Karpas-422 (cell line): Measurements from ENCODE around the gene BCAP29. TPM values are rescaled to one million over a fixed set of nuclear protein-coding genes. Genes with fewer than 3 reads are reported as not detected.
"Not testable (repeated sequence)": the region's sequence is repeated elsewhere in the genome, so short reads cannot be mapped to it uniquely, and the experiment has no call there.

Experiments
- DNase-seq: peaks from one replicate; pipeline ENCODE4 v3.0.0-alpha.2; 2015
- H2AFZ ChIP-seq: fragments of 200-600 bp; sonication (generic); 2 replicates; pipeline ENCODE4 v1.6.1; 2014; ENCODE audit warnings: antibody characterized with exemption, low read length, mixed read lengths
- H3K27ac ChIP-seq: fragments of 200-600 bp; sonication (generic); 2 replicates; pipeline ENCODE4 v1.5.1; 2014; ENCODE audit warnings: mild to moderate bottlenecking, low read length, moderate library complexity
- H3K27me3 ChIP-seq: fragments of 200-600 bp; sonication (generic); 2 replicates; pipeline ENCODE4 v1.6.1; 2014; ENCODE audit warnings: low read length, mixed read lengths
- H3K36me3 ChIP-seq: fragments of 200-600 bp; sonication (generic); 2 replicates; pipeline ENCODE4 v1.6.1; 2014; ENCODE audit warnings: low read length, mixed read lengths; ENCODE audit not compliant: insufficient read depth
- H3K4me1 ChIP-seq: fragments of 200-600 bp; sonication (generic); 2 replicates; pipeline ENCODE4 v1.6.1; 2014; ENCODE audit warnings: mild to moderate bottlenecking, low read length, mixed read lengths
- H3K4me2 ChIP-seq: fragments of 200-600 bp; sonication (generic); 2 replicates; pipeline ENCODE4 v1.6.1; 2014; ENCODE audit warnings: low read length, low read depth, mild to moderate bottlenecking; ENCODE audit not compliant: poor library complexity, severe bottlenecking
- H3K4me3 ChIP-seq: fragments of 200-600 bp; sonication (generic); 2 replicates; pipeline ENCODE4 v1.5.1; 2014; ENCODE audit warnings: mild to moderate bottlenecking, antibody characterized with exemption, low read length, mixed read lengths
- H3K79me2 ChIP-seq: fragments of 200-600 bp; sonication (generic); 2 replicates; pipeline ENCODE4 v1.6.1; 2014; ENCODE audit warnings: mild to moderate bottlenecking, low read length, mixed read lengths
- H3K9ac ChIP-seq: fragments of 200-600 bp; sonication (generic); 2 replicates; pipeline ENCODE4 v1.6.0; 2014; ENCODE audit warnings: low read length
- H3K9me2 ChIP-seq: fragments of 200-600 bp; sonication (generic), shearing (Covaris generic); replicated peaks from 2 replicates; pipeline ENCODE4 v1.6.0; 2014; ENCODE audit warnings: mild to moderate bottlenecking, low read length, moderate library complexity; ENCODE audit not compliant: insufficient read depth
- H3K9me3 ChIP-seq: fragments of 300-700, 200-600 bp; sonication (generic); 2 replicates; pipeline ENCODE4 v1.6.1; 2014; ENCODE audit warnings: low read length, mixed read lengths
- H4K20me1 ChIP-seq: fragments of 200-600 bp; sonication (generic); 2 replicates; pipeline ENCODE4 v1.6.1; 2014; ENCODE audit warnings: mild to moderate bottlenecking, antibody characterized with exemption, low read length, low read depth; ENCODE audit not compliant: insufficient read depth
- total RNA-seq: library from RNA; depleted of rRNA; stranded (reverse); fragments of >200 nt; shearing (Covaris generic); gene quantifications from 2 replicates; pipeline ENCODE4 v1.2.3, GENCODE V29; 2014; ENCODE audit warnings: low replicate concordance

The BCAP29 gene
- total RNA-seq, 1 experiment from 2014 or later = 116 TPM

GRCh38 chr7:107638594-107638993 lies 58.5 kb downstream of the BCAP29 start:
- peak; percentile 91 for DNase-seq
- Histone ChIP-seq H3K9me2 (no peaks in the 10 kb centered on the region), H4K20me1 (no peaks in the 10 kb centered on the region), H3K27ac (peak overlapping the region; percentile 58), H3K4me1 (peaks cover 18% of the 10 kb centered on the region), H3K9ac (no peak overlapping the region; the same call in 1 of the 2 replicates), H3K27me3 (no peaks in the 10 kb centered on the region), H3K36me3 (no peaks in the 10 kb centered on the region), H3K4me2 (peak overlapping the region; percentile 54), H3K9me3 (no peaks in the 10 kb centered on the region), H3K4me3 (peak overlapping the region; percentile 23; the same call in 1 of the 2 replicates), H3K79me2 (no peaks in the 10 kb centered on the region), H2AFZ (peak overlapping the region; percentile 32; the same call in 1 of the 2 replicates)

DNA sequence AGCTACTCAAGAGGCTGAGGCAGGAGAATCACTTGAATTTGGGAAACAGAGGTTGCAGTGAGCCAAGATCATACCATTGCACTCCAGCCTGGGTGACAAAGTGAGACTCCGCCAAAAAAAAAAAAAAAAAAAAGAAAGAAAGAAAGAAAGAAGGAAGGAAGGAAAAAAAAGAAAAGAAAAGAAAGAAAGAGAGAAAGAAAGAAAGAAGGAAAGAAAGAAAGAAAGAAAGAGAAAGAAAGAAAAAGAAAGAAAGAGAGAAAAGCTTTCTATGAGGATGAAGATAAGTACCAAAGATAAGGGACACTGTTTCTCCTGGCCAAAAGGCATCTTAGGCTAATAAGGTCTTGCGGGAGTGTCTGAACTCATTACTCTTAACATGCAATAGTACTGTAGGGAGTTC lies 59.0 kb downstream of the BCAP29 start:
- peak overlapping the region; percentile 54 for H3K4me2 ChIP-seq
- DNase-seq = not testable (repeated sequence)

DNA sequence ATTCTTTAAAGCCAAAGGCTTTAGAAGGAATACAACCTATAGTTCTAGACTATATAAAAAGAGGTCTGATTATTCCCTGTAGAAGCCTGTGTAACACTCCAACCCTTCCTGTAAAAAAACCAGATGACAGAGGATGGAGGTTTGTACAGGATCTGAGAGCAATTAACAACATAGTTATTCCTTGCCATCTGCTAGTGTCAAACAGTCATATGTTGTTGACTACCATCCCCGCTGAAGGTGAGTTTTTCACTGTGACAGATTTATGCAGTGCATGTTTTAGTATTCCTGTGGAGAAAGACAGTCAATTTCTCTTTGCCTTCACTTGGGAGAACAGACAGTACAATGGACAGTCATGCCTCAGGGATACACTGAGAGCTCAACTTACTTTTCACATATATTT lies 61.6 kb downstream of the BCAP29 start:
- Histone ChIP-seq H3K27ac (no peak overlapping the region), H3K4me2 (no peak overlapping the region), H3K36me3 (no peaks in the 10 kb centered on the region), H3K4me1 (peaks cover 18% of the 10 kb centered on the region), H3K9me3 (no peaks in the 10 kb centered on the region), H3K9ac (no peak overlapping the region), H3K27me3 (no peaks in the 10 kb centered on the region), H2AFZ (no peak overlapping the region), H3K4me3 (no peak overlapping the region), H4K20me1 (no peaks in the 10 kb centered on the region), H3K79me2 (no peaks in the 10 kb centered on the region), H3K9me2 (no peaks in the 10 kb centered on the region)
- no peak for DNase-seq

More for the DNA sequence above, 59.0 kb downstream of the BCAP29 start:
- H3K27me3 ChIP-seq, H2AFZ ChIP-seq, H3K9me3 ChIP-seq, H4K20me1 ChIP-seq, H3K36me3 ChIP-seq, H3K9me2 ChIP-seq, H3K9ac ChIP-seq, H3K79me2 ChIP-seq: not testable (repeated sequence)
- peaks cover 18% of the 10 kb centered on the region for H3K4me1 ChIP-seq
- H3K4me3 ChIP-seq = 0 out of 2 replicates have a peak overlapping the region, but pooled peaks have one; percentile 23
- H3K27ac ChIP-seq = peak overlapping the region; percentile 58; the same call in 1 of the 2 replicates

GRCh38 chr7:107642501-107642900 lies 62.5 kb downstream of the BCAP29 start:
- H3K4me2 ChIP-seq = no peak overlapping the region
- H3K9ac ChIP-seq = no peak overlapping the region
- H3K27me3 ChIP-seq = no peaks in the 10 kb centered on the region
- H3K36me3 ChIP-seq = no peaks in the 10 kb centered on the region
- no peak overlapping the region for H3K4me3 ChIP-seq
- no peak overlapping the region for H2AFZ ChIP-seq
- no peaks in the 10 kb centered on the region for H3K9me2 ChIP-seq
- H3K4me1 ChIP-seq = peaks cover 18% of the 10 kb centered on the region
- no peaks in the 10 kb centered on the region for H4K20me1 ChIP-seq
- H3K27ac ChIP-seq = no peak overlapping the region
- no peaks in the 10 kb centered on the region for H3K9me3 ChIP-seq
- DNase-seq = no peak
- H3K79me2 ChIP-seq = no peaks in the 10 kb centered on the region

DNA sequence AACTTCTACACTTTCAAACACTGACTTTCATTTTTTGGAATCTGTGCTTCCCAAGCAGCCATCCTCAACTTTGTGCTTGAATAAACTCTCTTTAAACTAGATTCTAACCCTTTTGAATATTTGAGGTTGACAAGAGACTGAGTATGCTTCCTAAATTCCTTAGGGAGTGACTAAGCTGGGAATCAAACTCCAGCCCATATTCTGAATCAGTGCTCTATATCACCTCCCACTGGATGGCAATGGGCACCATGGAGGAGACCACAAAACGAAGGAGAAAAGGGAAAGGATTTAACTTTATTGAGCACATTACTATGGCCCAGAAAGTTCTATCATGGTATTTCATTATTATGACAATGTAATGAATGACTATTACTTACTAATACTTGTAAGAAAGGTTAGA lies 63.4 kb downstream of the BCAP29 start:
- Histone ChIP-seq H3K4me1 (peaks cover 12% of the 10 kb centered on the region), H3K27me3 (no peaks in the 10 kb centered on the region), H3K4me3 (no peak overlapping the region), H3K36me3 (no peaks in the 10 kb centered on the region), H4K20me1 (no peaks in the 10 kb centered on the region), H3K9me3 (no peaks in the 10 kb centered on the region), H3K4me2 (no peak overlapping the region), H3K79me2 (no peaks in the 10 kb centered on the region), H3K9me2 (no peaks in the 10 kb centered on the region), H2AFZ (no peak overlapping the region), H3K27ac (no peak overlapping the region), H3K9ac (no peak overlapping the region)
- no peak for DNase-seq

GRCh38 chr7:107643938-107644308 lies 63.9 kb downstream of the BCAP29 start:
- Histone ChIP-seq H3K79me2 (no peaks in the 10 kb centered on the region), H3K27me3 (no peaks in the 10 kb centered on the region), H3K4me1 (peaks cover 7% of the 10 kb centered on the region), H3K36me3 (no peaks in the 10 kb centered on the region), H3K4me2 (no peak overlapping the region), H3K4me3 (no peak overlapping the region), H3K9ac (no peak overlapping the region), H3K9me2 (no peaks in the 10 kb centered on the region), H4K20me1 (no peaks in the 10 kb centered on the region), H2AFZ (no peak overlapping the region), H3K9me3 (no peaks in the 10 kb centered on the region), H3K27ac (no peak overlapping the region)
- DNase-seq = no peak

DNA sequence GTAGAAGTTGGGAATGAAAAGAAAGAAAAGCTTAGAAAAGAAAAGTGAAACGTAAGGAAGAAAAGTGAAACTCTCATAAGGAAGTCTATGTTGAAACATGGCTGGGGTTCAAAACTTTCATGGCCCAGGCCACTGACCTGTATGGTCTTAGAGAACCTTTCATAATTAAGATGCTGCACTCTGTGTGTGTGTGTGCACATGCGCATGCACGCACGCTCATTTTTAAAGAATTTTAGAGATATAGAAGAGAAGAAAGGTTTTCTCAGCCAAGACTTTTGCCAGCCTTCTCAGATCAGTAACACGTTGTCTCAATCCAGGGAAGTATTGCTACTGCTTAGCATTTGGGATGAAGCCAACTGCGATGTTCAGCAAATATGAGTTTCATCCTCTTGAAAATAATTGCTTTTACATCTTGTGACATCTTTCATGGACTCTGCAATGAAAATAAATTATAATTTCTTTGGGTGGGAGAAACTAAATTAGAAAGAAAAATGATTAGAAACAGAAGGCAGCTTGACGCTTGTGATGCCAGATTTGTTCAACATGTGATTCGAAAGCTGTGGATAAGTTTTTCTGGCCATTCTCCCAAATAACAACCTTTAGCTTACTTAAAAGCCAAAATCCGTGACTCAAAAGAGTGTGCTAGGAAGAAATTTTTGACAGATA lies 64.4 kb downstream of the BCAP29 start:
- Histone ChIP-seq H3K9ac (no peak overlapping the region), H3K4me2 (no peak overlapping the region), H3K36me3 (no peaks in the 10 kb centered on the region), H3K9me2 (no peaks in the 10 kb centered on the region), H3K4me3 (no peak overlapping the region), H3K4me1 (peaks cover 2% of the 10 kb centered on the region), H4K20me1 (no peaks in the 10 kb centered on the region), H2AFZ (no peak overlapping the region), H3K27me3 (no peaks in the 10 kb centered on the region), H3K27ac (no peak overlapping the region), H3K9me3 (no peaks in the 10 kb centered on the region), H3K79me2 (no peaks in the 10 kb centered on the region)
- DNase-seq = no peak

DNA sequence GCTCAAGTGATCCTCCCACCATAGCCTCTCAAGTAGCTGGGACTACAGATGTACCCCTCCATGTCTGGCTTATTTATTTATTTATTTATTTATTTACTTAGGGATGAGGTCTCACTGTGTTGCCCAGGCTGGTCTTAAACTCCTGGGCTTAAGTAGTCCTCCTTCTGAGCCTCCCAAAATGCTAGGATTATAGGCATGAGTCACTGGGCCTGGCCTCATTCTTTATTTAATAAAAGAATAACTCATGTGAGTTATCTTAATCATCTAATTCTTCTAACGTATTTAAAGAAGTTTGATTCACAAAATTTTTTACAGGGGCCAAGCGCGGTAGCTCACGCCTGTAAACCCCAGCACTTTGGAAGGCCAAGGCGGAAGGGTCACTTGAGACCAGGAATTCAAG lies 72.6 kb downstream of the BCAP29 start:
- H2AFZ ChIP-seq = no peak overlapping the region
- DNase-seq = no peak

More for the DNA sequence above, 72.6 kb downstream of the BCAP29 start:
- Histone ChIP-seq H3K27ac (no peak overlapping the region), H3K4me3 (no peak overlapping the region), H4K20me1 (no peaks in the 10 kb centered on the region), H3K9me2 (no peaks in the 10 kb centered on the region), H3K36me3 (no peaks in the 10 kb centered on the region), H3K9ac (no peak overlapping the region), H3K4me2 (no peak overlapping the region), H3K9me3 (no peaks in the 10 kb centered on the region), H3K27me3 (no peaks in the 10 kb centered on the region), H3K79me2 (no peaks in the 10 kb centered on the region), H3K4me1 (no peaks in the 10 kb centered on the region)
